Stimulated activated naive CD8-positive, alpha-beta T cell treated with anti-CD3 and anti-CD28 coated beads, Interleukin-15, amount 100 ng/mL, for 72 hours (primary cell): ENCODE results near the gene FXYD1.
"Not testable (repeated sequence)": the region's sequence is repeated elsewhere in the genome, so short reads cannot be mapped to it uniquely, and the experiment has no call there.

Experiments used
- ATAC-seq: fragments of 150-1000 bp; cut with Tn5 transposase; 2 replicates; pipeline ENCODE4 v1.10.0; 2021; ENCODE audit warnings: mild to moderate bottlenecking, moderate library complexity
- DNase-seq, 2 donors: peaks; one replicate each; pipeline ENCODE4 v3.0.0; 2021 to 2022
- H3K27ac Mint-ChIP-seq, 2 donors: one replicate each; pipeline ENCODE4 v1.8.0; 2022; ENCODE audit warnings: mild to moderate bottlenecking in 2 of 2, mixed read lengths in 2 of 2, moderate library complexity in 2 of 2
- H3K27me3 Mint-ChIP-seq: one replicate; pipeline ENCODE4 v1.8.0; 2022; ENCODE audit warnings: mixed read lengths
- H3K4me1 Mint-ChIP-seq: one replicate; pipeline ENCODE4 v1.8.0; 2022; ENCODE audit warnings: mild to moderate bottlenecking, mixed read lengths
- H3K4me3 Mint-ChIP-seq, 2 donors: one replicate each; pipeline ENCODE4 v1.8.0; 2022; ENCODE audit warnings: mild to moderate bottlenecking in 2 of 2, mixed read lengths in 2 of 2, moderate library complexity in 1 of 2
- H3K9me3 Mint-ChIP-seq, 2 donors: one replicate each; pipeline ENCODE4 v1.8.0; 2022; ENCODE audit warnings: mixed read lengths in 2 of 2

FXYD1 gene

GRCh38 chr19:35129724-35130274, 8.8 kb upstream of the FXYD1 start:
- DNase-seq, H3K4me1 Mint-ChIP-seq, ATAC-seq, H3K27ac Mint-ChIP-seq, H3K27me3 Mint-ChIP-seq, H3K4me3 Mint-ChIP-seq: not testable (repeated sequence)
- peaks cover 5 to 15% of the 10 kb centered on the region in 2 donors for H3K9me3 Mint-ChIP-seq

GRCh38 chr19:35130761-35131720, 7.6 kb upstream of the FXYD1 start:
- H3K27ac Mint-ChIP-seq: no peak overlapping the region
- ATAC-seq: no peak

GRCh38 chr19:35132254-35132653, 6.4 kb upstream of the FXYD1 start:
- H3K4me1 Mint-ChIP-seq: no peaks in the 10 kb centered on the region
- no peak overlapping the region for H3K27ac Mint-ChIP-seq
- ATAC-seq: no peak
- no peak for DNase-seq
- no peaks in the 10 kb centered on the region for H3K27me3 Mint-ChIP-seq
- H3K9me3 Mint-ChIP-seq: peaks cover 5 to 15% of the 10 kb centered on the region in 2 donors
- no peak overlapping the region for H3K4me3 Mint-ChIP-seq

More at GRCh38 chr19:35130761-35131720, 7.6 kb upstream of the FXYD1 start:
- no peak for DNase-seq
- H3K9me3 Mint-ChIP-seq: peaks cover 5 to 15% of the 10 kb centered on the region in 2 donors
- no peak overlapping the region for H3K4me3 Mint-ChIP-seq
- H3K27me3 Mint-ChIP-seq: no peaks in the 10 kb centered on the region
- H3K4me1 Mint-ChIP-seq: no peaks in the 10 kb centered on the region

GRCh38 chr19:35133826-35134225, 4.8 kb upstream of the FXYD1 start:
- peaks cover 9% of the 10 kb centered on the region for H3K27me3 Mint-ChIP-seq
- DNase-seq: no peak
- no peaks in the 10 kb centered on the region for H3K4me1 Mint-ChIP-seq
- H3K27ac Mint-ChIP-seq: no peak overlapping the region
- no peak for ATAC-seq
- no peak overlapping the region for H3K4me3 Mint-ChIP-seq
- peaks cover 5 to 15% of the 10 kb centered on the region in 2 donors for H3K9me3 Mint-ChIP-seq

- Mint-ChIP-seq H3K4me1 (no peaks in the 10 kb centered on the region), H3K4me3 (no peak within 1 kb of the TSS), H3K27ac (peak within 1 kb of the TSS in 1 of 2 donors; percentile 1), H3K9me3 (peaks cover 5 to 15% of the 10 kb centered on the region in 2 donors), H3K27me3 (peaks cover 9% of the 10 kb centered on the region)
- DNase-seq: no peak
- no peak for ATAC-seq
These were observed 3.9 kb upstream of the FXYD1 start, which contains the start of gene LGI4 for GRCh38 chr19:35134601-35135242. Gene LGI4 (minus strand): TSS chr19:35135059. CDS start chr19:35134680, 379 bp downstream.

GRCh38 chr19:35135389-35135909, 3.2 kb upstream of the FXYD1 start:
- no peaks in the 10 kb centered on the region for H3K4me1 Mint-ChIP-seq
- H3K9me3 Mint-ChIP-seq: peaks cover 5 to 15% of the 10 kb centered on the region in 2 donors
- peak; percentile 75 to 80 for DNase-seq

GRCh38 chr19:35136231-35136630, 2.4 kb upstream of the FXYD1 start:
- H3K4me3 Mint-ChIP-seq: no peak overlapping the region
- peaks cover 9% of the 10 kb centered on the region for H3K27me3 Mint-ChIP-seq
- DNase-seq (no peak), ATAC-seq (no peak)
- H3K4me1 Mint-ChIP-seq: peaks cover 7% of the 10 kb centered on the region
- no peak overlapping the region for H3K27ac Mint-ChIP-seq
- H3K9me3 Mint-ChIP-seq: peaks cover 5 to 15% of the 10 kb centered on the region in 2 donors

More at GRCh38 chr19:35135389-35135909, 3.2 kb upstream of the FXYD1 start:
- peak; percentile 90 for ATAC-seq
- H3K27ac Mint-ChIP-seq: no peak overlapping the region
- no peak overlapping the region for H3K4me3 Mint-ChIP-seq
- peaks cover 9% of the 10 kb centered on the region for H3K27me3 Mint-ChIP-seq

- no peak overlapping the region for H3K4me3 Mint-ChIP-seq
- H3K4me1 Mint-ChIP-seq: peaks cover 16% of the 10 kb centered on the region
- H3K27me3 Mint-ChIP-seq: peaks cover 9% of the 10 kb centered on the region
- DNase-seq (no peak), ATAC-seq (no peak)
- H3K27ac Mint-ChIP-seq: no peak overlapping the region
- H3K9me3 Mint-ChIP-seq: peaks cover 5 to 13% of the 10 kb centered on the region in 2 donors
These were observed 1.5 kb upstream of the FXYD1 start for GRCh38 chr19:35136977-35137702.

GRCh38 chr19:35140207-35140961, 1.8 kb downstream of the FXYD1 start:
- Mint-ChIP-seq H3K4me3 (peak overlapping the region in 1 of 2 donors; percentile 59), H3K27ac (no peak overlapping the region), H3K27me3 (peaks cover 19% of the 10 kb centered on the region), H3K4me1 (peaks cover 46% of the 10 kb centered on the region), H3K9me3 (no peaks in the 10 kb centered on the region)
- ATAC-seq (no peak), DNase-seq (no peak)

GRCh38 chr19:35140962-35141836, 2.6 kb downstream of the FXYD1 start:
- Mint-ChIP-seq H3K4me3 (peak overlapping the region; percentile 81 to 86), H3K9me3 (no peaks in the 10 kb centered on the region)

GRCh38 chr19:35141837-35142605, 3.4 kb downstream of the FXYD1 start:
- no peaks in the 10 kb centered on the region for H3K9me3 Mint-ChIP-seq
- ATAC-seq (peak; percentile 25), DNase-seq (no peak)
- H3K4me3 Mint-ChIP-seq: peak overlapping the region; percentile 81 to 86
- H3K4me1 Mint-ChIP-seq: peaks cover 51% of the 10 kb centered on the region
- peak overlapping the region in 1 of 2 donors; percentile 79 for H3K27ac Mint-ChIP-seq
- peaks cover 19% of the 10 kb centered on the region for H3K27me3 Mint-ChIP-seq

More at GRCh38 chr19:35140962-35141836, 2.6 kb downstream of the FXYD1 start:
- peaks cover 19% of the 10 kb centered on the region for H3K27me3 Mint-ChIP-seq
- H3K27ac Mint-ChIP-seq: peak overlapping the region; percentile 63 to 79
- H3K4me1 Mint-ChIP-seq: peaks cover 46% of the 10 kb centered on the region
- ATAC-seq (peak; percentile 86), DNase-seq (peak; percentile 95)

- no peaks in the 10 kb centered on the region for H3K9me3 Mint-ChIP-seq
- H3K4me3 Mint-ChIP-seq: peak overlapping the region; percentile 81 to 86
- peaks cover 18% of the 10 kb centered on the region for H3K27me3 Mint-ChIP-seq
- no peak overlapping the region for H3K27ac Mint-ChIP-seq
- DNase-seq (peak; percentile 69 to 72), ATAC-seq (peak; percentile 27)
- peaks cover 51% of the 10 kb centered on the region for H3K4me1 Mint-ChIP-seq
These were observed 4.1 kb downstream of the FXYD1 start for GRCh38 chr19:35142606-35143230.
